ENCODE results near the gene C19orf12.

Gene C19orf12

GRCh38 chr19:29660835-29661234, 54.2 kb downstream of the C19orf12 start:
- no peak for DNase-seq

GRCh38 chr19:29658221-29658991, 56.7 kb downstream of the C19orf12 start:
- no peak for DNase-seq

GRCh38 chr19:29655648-29656335, 59.3 kb downstream of the C19orf12 start:
- no peak for DNase-seq

GRCh38 chr19:29653398-29653797, 61.7 kb downstream of the C19orf12 start:
- no peak for DNase-seq

- DNase-seq: no peak
These were observed 63.3 kb downstream of the C19orf12 start for GRCh38 chr19:29651622-29652394.

- no peak for DNase-seq
These were observed 64.2 kb downstream of the C19orf12 start for GRCh38 chr19:29650772-29651387.

All from hematopoietic multipotent progenitor cell treated with erythropoietin and hydrocortisone succinate and interleukin-3 and kit ligand, for 6 days (in vitro differentiated cells).